ENCODE measurements around the gene ADA. TPM values are rescaled to one million over a fixed set of nuclear protein-coding genes. Genes with fewer than 3 reads are reported as not detected.
"Not testable (repeated sequence)": the region's sequence is repeated elsewhere in the genome, so short reads cannot be mapped to it uniquely, and the experiment has no call there.

The ADA gene
- total and polyA plus RNA-seq, 2 of the 4 experiments (the other 2 are of a cell fraction) = 8.1 to 11.0 TPM

- DNase-seq; H3K9ac ChIP-seq (ENCODE audit: low read depth, low read length); intact Hi-C loops (cut with micrococcal nuclease); H3K14ac ChIP-seq (replicated peaks; ENCODE audit: low read depth, low read length); H2AK5ac ChIP-seq (ENCODE audit: low read depth, low read length); H4K8ac ChIP-seq (ENCODE audit: low read depth in 2 of 2, low read length in 2 of 2); H2BK15ac ChIP-seq (ENCODE audit: low read depth, low read length); H2BK20ac ChIP-seq (ENCODE audit: low read depth, low read length); H3K4me3 ChIP-seq (ENCODE audit: insufficient read depth, low read depth, low read length); in situ Hi-C loops (cut with MboI; ENCODE audit: low sequenced_read_pairs); H2AK9ac ChIP-seq (replicated peaks; ENCODE audit: low read depth, low read length, poor library complexity); H2AFZ ChIP-seq (replicated peaks; ENCODE audit: low read length, poor library complexity); H3K27ac ChIP-seq (ENCODE audit: insufficient read depth, low read length); H3K4ac ChIP-seq (ENCODE audit: low read depth, low read length); H4K5ac ChIP-seq (ENCODE audit: low read depth, low read length); ATAC-seq (ENCODE audit: low read depth); H2BK5ac ChIP-seq (ENCODE audit: low read depth, low read length, poor library complexity, severe bottlenecking); H2BK120ac ChIP-seq (ENCODE audit: low read depth, low read length); H3K27me3 ChIP-seq (ENCODE audit: control insufficient read depth, insufficient read depth, low read length); H4K20me1 ChIP-seq (ENCODE audit: insufficient read depth, low read length); H3K18ac ChIP-seq (ENCODE audit: low read depth, low read length); dilution Hi-C loops (cut with HindIII; ENCODE audit: low sequenced_read_pairs, unreplicated experiment); BruUV-seq (replicated peaks); H4K91ac ChIP-seq (ENCODE audit: insufficient read depth, low read depth, low read length); H3K23ac ChIP-seq (ENCODE audit: low read depth, low read length); H3K9me3 ChIP-seq (ENCODE audit: control insufficient read depth, insufficient read depth, low read length); H3K56ac ChIP-seq (ENCODE audit: extremely low read depth, insufficient read depth, low read length); H3K4me2 ChIP-seq (ENCODE audit: low read depth, low read length); POLR2A ChIA-PET (ENCODE audit: unreplicated experiment): not testable (repeated sequence)
- H3K4me1 ChIP-seq (ENCODE audit: control insufficient read depth, insufficient read depth, low read length) = peaks cover 11% of the 10 kb centered on the region
- CTCF ChIA-PET = interaction anchor here (1.0 kb wide), 1 partner anchor 12 kb away, joined by 5 read pairs; no protein-coding TSS in a partner anchor
- WGBS, 2 experiments (ENCODE audit: extremely low coverage in 2 of 2, insufficient read length in 1 of 2) = 100% methylated on average over 3 of the region's 9 CpGs; no CpG with 5 or more reads in 1 of the 2 experiments
- H3K9me1 ChIP-seq (ENCODE audit: insufficient read depth, low read length) = peaks cover 28% of the 10 kb centered on the region
- H3K36me3 ChIP-seq (ENCODE audit: control insufficient read depth, insufficient read depth, low read length) = peaks cover 20% of the 10 kb centered on the region
- H3K79me1 ChIP-seq (ENCODE audit: low read depth in 1 of 2, low read length in 2 of 2) = peaks cover 15 to 68% of the 10 kb centered on the region in 2 experiments; a peak in 3 of 4 replicates
Observed at GRCh38 chr20:44588321-44588720, 63.2 kb downstream of the ADA start.
